ENCODE results near the gene SMPD1. TPM values are rescaled to one million over a fixed set of nuclear protein-coding genes. Genes with fewer than 3 reads are reported as not detected.
"Not testable (repeated sequence)": the region's sequence is repeated elsewhere in the genome, so short reads cannot be mapped to it uniquely, and the experiment has no call there.

The SMPD1 gene
- total RNA-seq, 2 donors from 2014 or later, result 44.5 to 71.7 TPM

- H3K36me3 ChIP-seq, result peaks cover 31% of the 10 kb centered on the region
- no peaks in the 10 kb centered on the region for H3K27me3 ChIP-seq
- H3K27ac ChIP-seq, result no peak overlapping the region
- no peak for DNase-seq (ENCODE audit: low spot score)
- H3K9me3 ChIP-seq, result no peaks in the 10 kb centered on the region
- peak overlapping the region in 1 of 2 donors; percentile 86 for H3K4me3 ChIP-seq
- peaks cover 0 to 22% of the 10 kb centered on the region in 2 donors for H3K4me1 ChIP-seq
- TF ChIP-seq, protein P1, sequence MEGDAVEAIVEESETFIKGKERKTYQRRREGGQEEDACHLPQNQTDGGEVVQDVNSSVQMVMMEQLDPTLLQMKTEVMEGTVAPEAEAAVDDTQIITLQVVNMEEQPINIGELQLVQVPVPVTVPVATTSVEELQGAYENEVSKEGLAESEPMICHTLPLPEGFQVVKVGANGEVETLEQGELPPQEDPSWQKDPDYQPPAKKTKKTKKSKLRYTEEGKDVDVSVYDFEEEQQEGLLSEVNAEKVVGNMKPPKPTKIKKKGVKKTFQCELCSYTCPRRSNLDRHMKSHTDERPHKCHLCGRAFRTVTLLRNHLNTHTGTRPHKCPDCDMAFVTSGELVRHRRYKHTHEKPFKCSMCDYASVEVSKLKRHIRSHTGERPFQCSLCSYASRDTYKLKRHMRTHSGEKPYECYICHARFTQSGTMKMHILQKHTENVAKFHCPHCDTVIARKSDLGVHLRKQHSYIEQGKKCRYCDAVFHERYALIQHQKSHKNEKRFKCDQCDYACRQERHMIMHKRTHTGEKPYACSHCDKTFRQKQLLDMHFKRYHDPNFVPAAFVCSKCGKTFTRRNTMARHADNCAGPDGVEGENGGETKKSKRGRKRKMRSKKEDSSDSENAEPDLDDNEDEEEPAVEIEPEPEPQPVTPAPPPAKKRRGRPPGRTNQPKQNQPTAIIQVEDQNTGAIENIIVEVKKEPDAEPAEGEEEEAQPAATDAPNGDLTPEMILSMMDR (IDR thresholded peaks at IDR 0.05), result no peak
Measured at GRCh38 chr11:6391537-6392134, 1.4 kb downstream of the SMPD1 start.

DNA sequence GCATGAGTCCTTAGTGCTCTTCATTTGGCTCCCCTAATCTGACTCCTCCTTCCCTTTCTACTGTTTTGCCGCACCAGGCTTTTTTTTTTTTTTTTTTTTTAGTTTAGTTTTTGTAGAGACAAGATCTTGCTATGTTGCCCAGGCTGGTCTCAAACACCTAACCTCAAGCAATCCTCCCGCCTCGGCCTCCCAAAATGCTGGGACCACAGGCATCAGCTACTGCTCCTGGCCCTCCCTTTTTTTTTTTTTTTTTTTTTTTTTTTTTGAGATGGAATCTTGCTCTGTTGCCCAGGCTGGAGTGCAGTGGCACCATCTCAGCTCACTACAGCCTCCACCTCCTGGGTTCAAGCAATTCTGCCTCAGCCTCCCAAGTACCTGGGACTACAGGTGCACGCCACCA is 2.0 kb downstream of the SMPD1 start:
- DNase-seq (ENCODE audit: low spot score); H3K4me3 ChIP-seq; H3K27me3 ChIP-seq; H3K27ac ChIP-seq; H3K9me3 ChIP-seq: not testable (repeated sequence)
- H3K4me1 ChIP-seq, result peaks cover 0 to 22% of the 10 kb centered on the region in 2 donors
- peaks cover 31% of the 10 kb centered on the region for H3K36me3 ChIP-seq

GRCh38 chr11:6393989-6394670 is 3.9 kb downstream of the SMPD1 start:
- peaks cover 31% of the 10 kb centered on the region for H3K36me3 ChIP-seq
- H3K27me3 ChIP-seq, result no peaks in the 10 kb centered on the region
- no peak for DNase-seq (ENCODE audit: low spot score)
- TF ChIP-seq, protein P1 (IDR thresholded peaks at IDR 0.05), result no peak
- H3K4me1 ChIP-seq, result peaks cover 0 to 20% of the 10 kb centered on the region in 2 donors
- H3K9me3 ChIP-seq, result no peaks in the 10 kb centered on the region
- no peak overlapping the region for H3K4me3 ChIP-seq
- H3K27ac ChIP-seq, result no peak overlapping the region

DNA sequence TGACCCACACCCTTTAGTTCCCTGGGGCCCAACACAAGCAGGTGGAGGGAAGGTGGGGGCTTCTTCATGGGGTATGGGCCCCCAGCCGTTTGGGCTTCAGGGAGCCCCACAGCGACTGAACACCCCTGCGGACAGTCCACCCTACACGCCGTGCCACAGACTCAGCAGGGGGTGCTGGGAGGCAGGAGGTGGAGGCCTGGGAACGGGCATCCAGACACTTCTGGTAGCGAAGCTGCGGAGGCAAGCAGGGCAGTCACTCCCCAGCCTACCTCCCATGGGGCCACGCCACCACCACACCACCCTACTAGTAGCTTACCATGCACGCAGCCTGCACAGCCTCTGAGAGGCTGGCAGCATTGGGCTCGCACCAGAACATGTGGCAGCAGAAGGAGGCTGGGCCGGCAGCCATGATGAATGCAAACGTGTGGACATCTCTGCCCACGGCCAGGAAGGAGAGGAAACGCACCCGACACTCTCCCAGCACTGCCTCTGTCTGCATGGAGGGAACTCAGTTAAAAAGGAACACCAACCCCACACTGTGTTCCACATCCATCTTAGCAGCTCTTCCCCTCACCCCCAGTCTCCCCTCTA is 5.3 kb downstream of the SMPD1 start:
- Histone ChIP-seq H3K27me3 (no peaks in the 10 kb centered on the region), H3K9me3 (no peaks in the 10 kb centered on the region), H3K4me3 (no peak overlapping the region), H3K36me3 (peaks cover 35% of the 10 kb centered on the region), H3K4me1 (peaks cover 0 to 13% of the 10 kb centered on the region in 2 donors), H3K27ac (no peak overlapping the region)
- TF ChIP-seq, protein P1 (IDR thresholded peaks at IDR 0.05), result no peak
- DNase-seq (ENCODE audit: low spot score), result no peak

DNA sequence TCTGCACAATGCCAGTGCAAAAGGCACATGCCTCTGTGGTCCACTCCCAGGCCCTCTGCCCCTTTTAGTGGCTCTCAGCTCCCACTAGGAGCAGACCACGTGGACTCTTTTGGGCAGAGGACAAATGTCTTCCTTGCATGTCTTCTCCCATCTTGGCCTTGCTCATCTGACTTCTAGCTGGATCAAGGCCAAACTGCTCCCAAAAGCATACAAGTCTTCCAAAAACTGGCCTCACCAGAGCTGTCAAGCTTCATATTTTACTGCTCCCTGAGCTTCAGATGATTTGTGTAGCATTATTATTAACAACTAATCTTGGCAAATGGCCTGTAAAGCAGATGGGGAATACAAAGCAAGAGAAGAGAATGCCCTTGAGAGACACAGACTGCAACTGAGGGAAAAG is 6.9 kb downstream of the SMPD1 start:
- Histone ChIP-seq H3K27ac (no peak overlapping the region), H3K36me3 (peaks cover 46% of the 10 kb centered on the region), H3K9me3 (no peaks in the 10 kb centered on the region), H3K4me1 (peaks cover 0 to 10% of the 10 kb centered on the region in 2 donors), H3K4me3 (no peak overlapping the region), H3K27me3 (no peaks in the 10 kb centered on the region)
- TF ChIP-seq, protein P1 (IDR thresholded peaks at IDR 0.05), result no peak
- DNase-seq (ENCODE audit: low spot score), result no peak

DNA sequence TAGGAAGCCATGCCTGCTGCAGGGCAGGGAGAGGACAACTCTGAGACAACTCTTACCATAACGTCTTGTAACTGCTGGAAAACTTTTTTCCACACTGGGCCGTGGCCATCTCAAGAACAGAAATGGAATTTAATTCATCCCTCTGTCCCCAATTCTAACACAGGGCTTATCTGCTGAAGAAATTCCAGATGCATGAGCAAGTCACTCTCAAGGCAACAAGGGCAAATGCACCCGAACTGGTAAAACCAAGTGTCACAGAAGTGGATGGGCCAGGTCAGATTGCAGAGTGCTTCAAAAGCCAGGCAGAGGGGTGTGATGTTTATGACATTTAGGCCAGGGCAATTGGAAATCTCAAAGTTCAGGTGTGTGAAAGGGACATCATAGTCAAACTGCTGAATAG is 7.4 kb downstream of the SMPD1 start:
- Histone ChIP-seq H3K27me3 (no peaks in the 10 kb centered on the region), H3K36me3 (peaks cover 47% of the 10 kb centered on the region), H3K4me3 (no peak overlapping the region), H3K9me3 (no peaks in the 10 kb centered on the region), H3K4me1 (peaks cover 0 to 10% of the 10 kb centered on the region in 2 donors), H3K27ac (no peak overlapping the region)
- TF ChIP-seq, protein P1 (IDR thresholded peaks at IDR 0.05), result no peak
- no peak for DNase-seq (ENCODE audit: low spot score)
